Activated CD4-positive, alpha-beta T cell treated with anti-CD3 and anti-CD28 coated beads, Interleukin-2, amount 50 U/mL, for 16 hours (primary cell): Measurements from ENCODE around the gene OGFR.
A peak's percentile ranks its signal among the peaks of the same experiment; 100 is the strongest.
"Not testable (repeated sequence)": the region's sequence is repeated elsewhere in the genome, so short reads cannot be mapped to it uniquely, and the experiment has no call there.

Source experiments
- DNase-seq: peaks from one replicate; pipeline ENCODE4 v3.0.0-alpha.2; 2020

The OGFR gene

GRCh38 chr20:62844182-62844581, 39.5 kb downstream of the OGFR start:
- no peak for DNase-seq

- DNase-seq, result no peak
Measured at GRCh38 chr20:62845416-62846160, 41.0 kb downstream of the OGFR start.

DNA sequence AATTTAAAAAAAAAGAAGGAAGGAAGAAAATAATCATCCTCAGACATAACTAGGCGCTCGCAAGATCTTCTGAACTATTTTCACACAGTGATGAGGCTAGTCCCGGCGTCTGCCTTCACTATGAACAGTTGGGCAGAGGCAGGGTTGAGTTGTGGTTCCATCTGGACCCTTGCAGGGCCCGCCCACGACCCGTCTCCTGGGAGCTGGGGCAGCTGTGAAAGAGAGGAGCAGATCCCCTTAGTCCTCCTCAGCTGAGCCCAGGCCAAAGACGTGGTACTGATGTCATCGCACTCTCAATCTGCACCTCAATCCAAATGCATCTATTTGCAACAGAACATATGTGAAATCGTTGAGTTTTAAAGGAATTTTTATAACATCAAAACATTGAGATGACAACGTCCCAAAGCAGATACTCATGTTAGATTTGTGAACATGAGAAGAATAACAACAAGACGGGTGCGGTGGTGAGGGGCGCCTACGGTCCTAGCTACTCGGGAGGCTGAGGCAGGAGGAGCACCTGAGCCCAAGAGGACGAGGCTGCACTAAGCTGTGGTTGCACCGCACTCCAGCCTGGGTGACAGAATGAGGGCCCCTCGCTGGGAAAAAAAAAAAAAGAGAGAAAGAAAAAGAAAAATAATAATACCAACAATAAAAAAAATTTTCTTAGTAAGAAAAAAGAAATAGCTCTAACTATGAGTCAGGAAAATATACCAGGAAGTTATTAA, 41.7 kb downstream of the OGFR start:
- DNase-seq, result no peak

- not testable (repeated sequence) for DNase-seq
Measured at GRCh38 chr20:62848917-62849316, 44.3 kb downstream of the OGFR start.

GRCh38 chr20:62849431-62849830, 44.8 kb downstream of the OGFR start:
- no peak for DNase-seq

DNA sequence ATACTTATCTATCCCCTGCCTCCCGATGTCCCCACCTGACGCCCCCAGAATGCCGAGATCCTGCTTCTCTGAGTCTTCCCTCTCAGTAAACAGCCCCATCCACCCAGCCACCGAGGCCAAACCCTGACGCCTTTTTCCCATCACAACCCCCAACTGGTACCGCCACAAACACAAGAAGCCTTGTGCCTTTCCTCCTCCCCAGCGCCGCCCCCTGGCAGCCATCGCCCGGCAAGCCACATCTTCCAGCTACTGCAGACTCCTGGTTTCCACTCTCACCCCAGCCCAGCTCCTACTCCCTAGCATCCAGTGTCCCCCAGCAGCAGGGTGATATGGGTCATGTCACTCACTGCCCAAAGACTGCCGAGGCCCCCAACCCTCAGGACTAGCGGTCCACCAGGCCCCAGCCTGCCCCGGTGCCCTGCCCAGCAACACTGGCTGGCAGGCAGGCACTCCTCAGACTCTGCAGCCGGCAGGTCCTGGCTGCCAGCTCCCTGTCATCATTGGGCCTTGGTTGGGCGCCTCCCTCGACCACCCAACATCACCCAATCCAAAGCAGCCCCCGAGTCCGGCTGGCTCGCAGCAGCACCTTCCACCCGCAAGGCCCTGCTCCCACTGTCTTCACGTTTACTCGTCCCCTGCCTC, 45.8 kb downstream of the OGFR start:
- no peak for DNase-seq

DNA sequence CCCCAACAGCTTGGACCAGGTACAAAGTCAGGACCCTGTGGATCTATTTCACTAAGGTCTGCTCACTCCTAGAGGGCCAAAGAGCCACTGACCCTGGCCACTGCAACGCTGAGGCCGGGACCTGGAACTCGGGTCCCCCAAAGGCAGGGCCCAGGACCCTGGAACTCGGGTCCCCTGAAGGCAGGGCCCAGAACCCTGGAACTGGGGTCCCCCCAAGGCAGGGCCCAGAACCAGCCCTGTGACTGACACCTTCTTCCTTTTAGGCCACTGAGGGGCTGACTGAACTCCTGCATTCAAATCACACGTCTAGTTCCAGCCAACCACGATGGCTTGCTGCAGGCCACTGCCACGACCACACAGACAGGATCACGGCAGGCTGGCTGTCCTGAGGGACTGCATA, 47.6 kb downstream of the OGFR start:
- no peak for DNase-seq

DNA sequence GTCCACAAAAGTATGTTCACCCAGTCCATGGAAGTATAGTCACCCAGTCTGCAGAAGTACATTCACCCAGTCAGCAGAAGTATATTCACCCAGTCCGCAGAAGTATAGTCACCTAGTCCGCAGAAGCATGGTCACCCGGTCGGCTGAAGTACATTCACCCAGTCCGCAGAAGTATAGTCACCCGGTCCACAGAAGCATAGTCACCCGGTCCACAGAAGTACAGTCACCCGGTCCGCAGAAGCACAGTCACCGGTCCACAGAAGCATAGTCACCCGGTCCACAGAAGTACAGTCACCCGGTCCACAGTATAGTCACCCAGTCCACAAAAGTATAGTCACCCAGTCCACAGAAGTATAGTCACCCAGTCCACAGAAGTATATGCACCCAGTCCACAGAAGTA, 48.2 kb downstream of the OGFR start:
- DNase-seq, result no peak

DNA sequence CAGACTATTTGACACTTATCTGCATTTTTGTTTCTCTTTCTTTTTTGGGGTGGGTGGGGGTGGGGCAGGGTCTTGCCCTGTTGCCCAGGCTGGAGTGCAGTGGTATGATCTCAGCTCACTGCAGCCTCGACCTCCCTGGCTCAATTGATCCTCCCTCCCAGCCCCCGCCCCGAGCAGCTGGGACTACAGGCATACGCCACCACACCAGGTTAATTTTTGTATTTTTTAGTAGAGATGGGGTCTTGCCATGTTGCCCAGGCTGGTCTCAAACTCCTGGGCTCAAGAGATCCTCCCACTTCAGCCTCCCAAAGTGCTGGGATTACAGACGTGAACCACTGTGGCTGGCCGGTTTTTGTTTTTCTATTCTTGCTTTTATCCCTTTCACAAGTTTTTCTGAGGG, 48.7 kb downstream of the OGFR start:
- not testable (repeated sequence) for DNase-seq

DNA sequence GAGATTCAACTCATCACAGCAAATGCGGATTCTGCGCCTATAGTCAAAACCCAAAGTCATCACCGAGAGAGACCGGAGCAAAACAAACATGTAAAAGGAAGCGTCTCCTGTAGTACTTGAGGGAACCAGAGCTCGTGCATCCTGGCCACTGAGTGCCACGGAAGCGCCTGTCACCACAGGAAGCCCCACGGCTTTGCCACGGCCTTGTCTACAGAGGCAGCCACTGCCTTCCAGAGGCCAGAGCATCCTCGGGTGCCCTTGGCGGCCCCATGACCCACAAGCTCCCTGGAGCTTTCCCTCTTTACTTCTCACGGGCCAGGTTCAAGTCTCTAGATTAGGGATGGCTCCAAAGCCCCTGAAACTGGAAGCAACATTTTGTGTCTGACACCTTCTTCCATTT, 49.5 kb downstream of the OGFR start:
- no peak for DNase-seq

GRCh38 chr20:62855120-62855519, 50.5 kb downstream of the OGFR start:
- no peak for DNase-seq

- peak; percentile 23 for DNase-seq
Measured at GRCh38 chr20:62856931-62857619, 52.4 kb downstream of the OGFR start.

GRCh38 chr20:62858058-62858830, 53.6 kb downstream of the OGFR start:
- DNase-seq, result no peak

DNA sequence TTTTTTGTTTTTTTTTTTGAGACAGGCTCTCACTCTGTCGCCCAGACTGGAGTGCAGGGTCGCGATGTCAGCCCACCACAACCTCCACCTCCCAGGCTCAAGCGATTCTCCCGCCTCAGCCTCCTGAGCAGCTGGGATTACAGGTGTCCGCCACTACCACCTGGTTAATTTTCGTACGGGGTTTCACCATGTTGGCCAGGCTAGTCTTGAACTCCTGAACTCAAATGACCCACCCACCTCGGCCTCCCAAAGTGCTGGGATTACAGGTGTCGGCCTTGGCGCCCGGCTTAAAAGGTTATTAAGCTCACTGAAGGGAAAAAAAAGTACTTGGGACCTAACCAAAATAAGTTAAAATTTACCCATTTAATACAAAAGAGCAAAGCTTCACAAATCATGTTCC, 55.1 kb downstream of the OGFR start:
- DNase-seq, result no peak

DNA sequence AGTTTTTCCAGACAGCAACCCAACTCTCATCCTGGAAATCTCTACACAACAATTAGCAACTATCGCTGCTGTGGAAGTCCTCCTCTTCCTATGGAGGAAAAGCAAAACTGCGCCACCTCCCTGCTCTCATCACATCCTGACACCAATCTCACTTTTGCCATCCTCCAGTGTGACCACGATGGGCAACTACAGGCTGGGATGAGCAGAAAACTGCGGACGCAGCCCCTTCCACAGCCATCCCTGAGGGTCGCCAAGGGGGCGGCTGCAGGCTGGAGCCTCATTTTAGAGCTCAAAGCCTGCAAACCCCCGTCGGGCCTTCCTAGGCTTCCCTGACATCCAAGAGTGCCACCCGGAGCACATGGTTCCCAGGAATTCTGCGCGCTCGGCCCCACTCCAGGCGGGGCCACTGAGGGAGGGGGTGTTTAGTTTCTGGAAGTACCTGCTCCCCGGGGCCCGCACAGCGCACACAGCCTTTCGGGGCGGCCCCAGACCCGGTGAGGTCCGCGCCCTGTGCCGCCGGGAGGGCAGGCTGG, 55.8 kb downstream of the OGFR start:
- no peak for DNase-seq

GRCh38 chr20:62860924-62861691, 56.5 kb downstream of the OGFR start:
- peak; percentile 27 for DNase-seq

DNA sequence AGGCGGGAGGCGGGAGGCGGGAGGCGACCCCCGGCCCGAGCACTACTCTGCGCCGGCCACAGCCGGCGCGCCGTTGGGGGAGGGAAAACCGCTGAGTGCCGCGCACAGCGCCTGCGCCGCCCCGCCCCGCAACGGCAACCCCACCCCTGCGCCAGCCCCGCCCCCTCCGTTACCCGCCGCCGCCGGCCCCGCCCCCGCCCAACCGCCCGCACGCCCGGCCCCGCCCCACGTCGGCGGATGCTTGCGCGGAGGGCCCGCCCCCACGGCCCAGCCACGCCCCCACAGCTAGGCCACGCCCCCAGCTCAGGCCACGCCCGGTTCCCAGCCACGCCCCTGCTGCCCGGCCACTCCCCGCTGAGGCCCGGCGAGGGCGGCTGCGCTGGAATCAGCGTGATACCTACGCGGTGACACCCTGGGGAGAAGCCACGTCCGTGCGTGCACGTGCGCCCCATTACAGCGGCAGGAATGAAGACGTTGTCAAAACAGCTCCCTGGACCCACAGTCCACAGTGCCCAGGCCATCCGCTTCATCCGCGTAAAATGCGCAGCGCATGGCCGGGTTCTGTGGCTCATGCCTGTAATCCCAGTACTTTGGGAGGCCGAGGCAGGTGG, 57.2 kb downstream of the OGFR start, which contains the start of gene TCFL5:
TCFL5 (minus strand) TSS at position 97 of the 611 bp plus-strand sequence. CDS start 152 bp downstream, outside the sequence.
- DNase-seq, result peak; percentile 93
